Type B pancreatic cell (in vitro differentiated cells): ENCODE results near the gene TLDC2. TPM values are rescaled to one million over a fixed set of nuclear protein-coding genes. Genes with fewer than 3 reads are reported as not detected.
"Not testable (repeated sequence)": the region's sequence is repeated elsewhere in the genome, so short reads cannot be mapped to it uniquely, and the experiment has no call there.

ENCODE experiments used
- DNase-seq: peaks from one replicate; pipeline ENCODE4 v3.0.0; 2021; ENCODE audit warnings: mixed read lengths; ENCODE audit not compliant: unreplicated experiment; ENCODE audit errors: extremely low spot score
- H3K27ac Mint-ChIP-seq: 2 replicates; pipeline ENCODE4 v1.8.0; 2021; ENCODE audit warnings: mild to moderate bottlenecking, mixed read lengths
- H3K27me3 Mint-ChIP-seq: 2 replicates; pipeline ENCODE4 v1.8.0; 2021; ENCODE audit warnings: mixed read lengths
- H3K36me3 Mint-ChIP-seq: 2 replicates; pipeline ENCODE4 v1.8.0; 2021; ENCODE audit warnings: mixed read lengths
- H3K4me1 Mint-ChIP-seq: one replicate; pipeline ENCODE4 v1.8.0; 2021; ENCODE audit warnings: mixed read lengths; ENCODE audit not compliant: unreplicated experiment
- H3K4me3 Mint-ChIP-seq: 2 replicates; pipeline ENCODE4 v1.8.0; 2021; ENCODE audit warnings: mild to moderate bottlenecking, mixed read lengths
- H3K9me3 Mint-ChIP-seq: 2 replicates; pipeline ENCODE4 v1.8.0; 2021; ENCODE audit warnings: mixed read lengths
- total RNA-seq: library from RNA; stranded (reverse); gene quantifications from 2 replicates; pipeline ENCODE4 v1.2.1, GENCODE V29; 2021; ENCODE audit warnings: low replicate concordance
- TF ChIP-seq, protein P1 (sequence below): fragments of 200-600 bp; sonication (generic); conservative IDR thresholded peaks from 2 replicates; pipeline ENCODE4 v1.5.0; 2021; ENCODE audit warnings: antibody characterized with exemption, mild to moderate bottlenecking

TLDC2 gene
- total RNA-seq, 1 donor from 2014 or later, result 0.75 TPM

DNA sequence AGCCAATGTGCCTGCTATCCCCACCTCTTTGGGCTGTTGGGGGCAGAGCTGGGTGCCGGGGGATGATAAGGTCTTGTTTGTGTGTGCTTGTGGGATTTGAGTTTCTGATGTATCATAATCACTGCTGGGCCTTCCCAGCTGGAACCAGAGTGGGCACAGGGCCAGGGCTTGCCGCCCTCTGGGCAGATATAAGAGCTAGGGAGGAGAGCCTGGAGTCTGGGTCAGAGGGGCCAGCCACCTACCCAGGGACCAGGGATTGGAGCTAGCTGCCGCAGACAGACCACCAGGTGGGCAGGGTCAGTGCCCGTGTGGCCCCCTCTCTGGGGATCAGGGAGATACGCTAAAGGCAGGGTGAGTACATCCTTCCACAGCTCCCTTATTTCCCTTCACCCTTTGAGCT, 3.1 kb upstream of the TLDC2 start:
- Mint-ChIP-seq H3K27ac (no peak overlapping the region), H3K4me1 (no peaks in the 10 kb centered on the region), H3K4me3 (no peak overlapping the region), H3K27me3 (no peaks in the 10 kb centered on the region), H3K9me3 (no peaks in the 10 kb centered on the region), H3K36me3 (no peaks in the 10 kb centered on the region)
- TF ChIP-seq, protein P1, sequence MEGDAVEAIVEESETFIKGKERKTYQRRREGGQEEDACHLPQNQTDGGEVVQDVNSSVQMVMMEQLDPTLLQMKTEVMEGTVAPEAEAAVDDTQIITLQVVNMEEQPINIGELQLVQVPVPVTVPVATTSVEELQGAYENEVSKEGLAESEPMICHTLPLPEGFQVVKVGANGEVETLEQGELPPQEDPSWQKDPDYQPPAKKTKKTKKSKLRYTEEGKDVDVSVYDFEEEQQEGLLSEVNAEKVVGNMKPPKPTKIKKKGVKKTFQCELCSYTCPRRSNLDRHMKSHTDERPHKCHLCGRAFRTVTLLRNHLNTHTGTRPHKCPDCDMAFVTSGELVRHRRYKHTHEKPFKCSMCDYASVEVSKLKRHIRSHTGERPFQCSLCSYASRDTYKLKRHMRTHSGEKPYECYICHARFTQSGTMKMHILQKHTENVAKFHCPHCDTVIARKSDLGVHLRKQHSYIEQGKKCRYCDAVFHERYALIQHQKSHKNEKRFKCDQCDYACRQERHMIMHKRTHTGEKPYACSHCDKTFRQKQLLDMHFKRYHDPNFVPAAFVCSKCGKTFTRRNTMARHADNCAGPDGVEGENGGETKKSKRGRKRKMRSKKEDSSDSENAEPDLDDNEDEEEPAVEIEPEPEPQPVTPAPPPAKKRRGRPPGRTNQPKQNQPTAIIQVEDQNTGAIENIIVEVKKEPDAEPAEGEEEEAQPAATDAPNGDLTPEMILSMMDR, result no peak
- DNase-seq, result no peak

DNA sequence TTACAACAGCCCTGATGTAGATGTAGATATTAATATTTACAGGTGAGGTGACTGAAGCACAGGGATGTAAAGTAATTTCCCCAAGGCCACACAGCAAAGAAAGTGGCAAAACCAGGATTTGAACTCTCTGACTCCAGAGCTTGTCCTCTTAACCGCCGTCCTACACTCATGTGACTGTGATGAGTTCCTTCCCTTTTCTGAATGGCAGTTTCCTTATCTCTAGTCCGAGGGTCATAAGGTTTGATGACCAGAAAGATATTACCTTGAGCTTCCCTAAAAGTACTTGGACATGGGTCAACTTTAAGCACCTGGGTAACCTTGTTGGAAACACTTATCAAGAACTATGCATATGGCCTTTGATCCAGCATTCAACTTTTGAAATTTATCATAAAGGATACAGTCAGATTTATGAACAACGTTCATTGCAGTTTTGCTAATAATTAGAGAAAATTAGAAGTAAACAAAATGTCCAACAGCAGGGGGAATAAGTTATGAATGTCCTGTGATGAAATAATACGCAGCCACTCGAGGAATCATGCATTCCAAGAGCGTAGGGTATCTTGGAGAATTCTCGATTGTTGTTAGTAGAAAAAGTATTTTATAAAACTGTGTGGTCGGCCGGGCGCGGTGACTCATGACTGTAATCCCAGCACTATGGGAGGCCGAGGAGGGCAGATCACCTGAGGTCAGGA, 2.3 kb upstream of the TLDC2 start:
- Mint-ChIP-seq H3K4me1 (no peaks in the 10 kb centered on the region), H3K27ac (no peak overlapping the region), H3K27me3 (no peaks in the 10 kb centered on the region), H3K4me3 (no peak overlapping the region), H3K36me3 (no peaks in the 10 kb centered on the region), H3K9me3 (no peaks in the 10 kb centered on the region)
- TF ChIP-seq, protein P1, result no peak
- no peak for DNase-seq

DNA sequence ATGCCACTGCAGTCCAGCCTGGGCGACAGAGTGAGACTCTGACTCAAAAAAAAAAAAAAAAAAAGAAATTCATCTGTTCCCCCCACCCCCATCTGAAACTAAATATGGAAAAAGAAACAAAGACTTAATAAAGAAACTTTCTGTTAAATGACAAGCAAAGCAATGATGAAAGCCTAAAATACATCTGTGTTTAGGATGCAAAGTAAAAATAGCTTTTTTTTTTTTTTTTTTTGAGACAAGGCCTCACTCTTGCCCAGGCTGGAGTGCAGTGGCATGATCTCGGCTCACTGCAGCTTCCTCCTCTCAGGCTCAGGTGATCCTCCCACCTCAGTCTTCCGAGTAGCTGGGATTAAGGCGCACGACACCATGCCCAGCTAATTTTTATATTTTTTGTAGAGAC, 845 bp upstream of the TLDC2 start:
- H3K9me3 Mint-ChIP-seq, H3K27ac Mint-ChIP-seq, H3K27me3 Mint-ChIP-seq, H3K4me3 Mint-ChIP-seq, H3K36me3 Mint-ChIP-seq, DNase-seq, H3K4me1 Mint-ChIP-seq: not testable (repeated sequence)

DNA sequence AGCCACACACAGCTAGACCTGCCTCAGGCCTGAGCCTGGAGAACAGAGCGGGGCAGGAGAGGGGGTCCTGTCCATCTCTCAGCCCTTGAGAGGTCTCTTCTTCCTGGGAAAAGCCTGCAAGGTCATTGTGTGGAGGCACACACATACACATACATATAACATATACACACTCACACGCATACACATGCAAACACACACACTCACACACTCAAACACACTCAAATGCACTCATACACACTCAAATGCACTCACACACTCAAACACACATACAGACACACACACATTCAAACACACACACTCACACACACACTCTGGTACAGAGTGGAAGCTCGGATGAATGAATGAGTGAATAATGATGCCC, 515 bp downstream of the TLDC2 start:
- Mint-ChIP-seq H3K27ac (no peak overlapping the region), H3K36me3 (no peaks in the 10 kb centered on the region), H3K27me3 (no peaks in the 10 kb centered on the region), H3K9me3 (no peaks in the 10 kb centered on the region), H3K4me3 (no peak overlapping the region), H3K4me1 (no peaks in the 10 kb centered on the region)
- TF ChIP-seq, protein P1, result no peak
- DNase-seq, result no peak

DNA sequence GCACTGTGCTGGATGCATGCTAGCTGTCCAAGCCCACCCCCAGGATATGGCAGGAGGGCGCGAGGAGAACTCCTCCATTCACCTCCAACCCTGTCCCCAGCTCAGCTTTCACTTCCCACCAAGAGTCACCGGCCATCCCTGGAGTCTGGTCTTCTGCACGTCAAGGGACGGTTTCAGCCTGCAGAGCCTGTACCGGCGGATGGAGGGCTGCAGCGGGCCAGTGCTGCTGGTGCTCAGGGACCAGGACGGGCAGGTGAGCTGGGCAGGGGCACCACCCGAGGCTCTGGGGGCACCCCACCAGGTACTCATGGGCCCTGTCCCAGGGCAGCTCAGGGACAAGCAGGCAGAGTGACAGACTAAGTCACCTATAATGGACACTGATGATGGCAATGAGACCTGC, 3.0 kb downstream of the TLDC2 start:
- no peak for DNase-seq
- Mint-ChIP-seq H3K4me1 (no peaks in the 10 kb centered on the region), H3K4me3 (no peak overlapping the region), H3K27me3 (no peaks in the 10 kb centered on the region), H3K27ac (no peak overlapping the region), H3K36me3 (no peaks in the 10 kb centered on the region), H3K9me3 (no peaks in the 10 kb centered on the region)
- TF ChIP-seq, protein P1, result no peak

DNA sequence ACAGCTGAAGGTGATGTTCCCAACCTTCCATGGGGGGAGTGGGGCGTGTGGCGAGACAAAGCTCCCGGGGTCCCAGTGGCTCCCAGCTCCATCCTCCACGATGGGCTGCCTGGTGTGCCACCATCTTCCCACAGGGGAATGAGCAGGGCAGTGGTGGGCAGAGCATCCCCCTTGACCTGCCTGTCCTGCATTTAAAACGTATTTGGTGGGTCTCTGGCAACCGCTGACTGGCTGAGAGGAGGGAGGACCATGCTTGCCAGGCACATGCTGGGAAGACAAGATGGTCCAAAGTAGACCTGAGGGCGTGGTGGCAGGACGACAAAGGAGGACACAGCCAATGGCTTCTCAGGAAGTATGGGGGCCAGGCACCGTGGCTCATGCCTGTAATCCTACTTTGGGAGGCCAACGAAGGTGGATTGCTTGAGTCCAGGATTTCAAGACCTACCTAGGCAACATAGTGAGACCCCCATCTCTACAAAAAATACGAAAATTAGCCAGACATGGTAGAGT, 4.9 kb downstream of the TLDC2 start:
- Mint-ChIP-seq H3K4me1 (peaks cover 7% of the 10 kb centered on the region), H3K4me3 (no peak overlapping the region), H3K27ac (no peak overlapping the region), H3K36me3 (no peaks in the 10 kb centered on the region), H3K9me3 (no peaks in the 10 kb centered on the region), H3K27me3 (no peaks in the 10 kb centered on the region)
- no peak for DNase-seq
- TF ChIP-seq, protein P1, result no peak
